HepG2 (cell line): Measurements from ENCODE around the gene CHST6. TPM values are rescaled to one million over a fixed set of nuclear protein-coding genes. Genes with fewer than 3 reads are reported as not detected.

Experiments used
- CCDC6 ChIP-seq: sonication (generic); formaldehyde crosslinking; IDR thresholded peaks from 2 replicates; pipeline ENCODE4 v1.8.1; 2022; ENCODE audit warnings: mild to moderate bottlenecking, missing genetic modification reagents, moderate library complexity
- DPF2 ChIP-seq: sonication (generic); formaldehyde crosslinking; IDR thresholded peaks from 2 replicates; pipeline ENCODE4 v1.4.0; 2020; ENCODE audit warnings: mild to moderate bottlenecking, low read depth, missing genetic modification reagents, borderline replicate concordance
- ELF1 ChIP-seq: sonication (generic); formaldehyde crosslinking; IDR thresholded peaks from 2 replicates; pipeline ENCODE4 v1.4.0; 2020; ENCODE audit warnings: missing genetic modification reagents
- FOXA1 ChIP-seq, 2 experiments: fragments of 450-650 bp in 1 of 2; sonication (generic) in 1 of 2; formaldehyde crosslinking in 1 of 2; IDR thresholded peaks; 2 replicates each; pipeline versions ENCODE4 v1.4.0 to v1.6.1; 2016 to 2020; ENCODE audit warnings: missing genetic modification reagents in 1 of 2
- GATA4 ChIP-seq: sonication (generic); IDR thresholded peaks from 2 replicates; pipeline ENCODE4 v1.6.1; 2016; ENCODE audit warnings: antibody characterized with exemption, low read depth, borderline replicate concordance
- GATAD1 ChIP-seq: IDR thresholded peaks from 2 replicates; pipeline ENCODE4 v1.6.1; 2016; ENCODE audit warnings: missing genetic modification reagents, missing compliant biosample characterization
- HNF4G ChIP-seq, 2 experiments: sonication (generic) in 1 of 2; formaldehyde crosslinking in 1 of 2; IDR thresholded peaks; 2 replicates each; pipeline versions ENCODE4 v1.4.0 to v1.6.1; 2011 to 2020; ENCODE audit warnings: borderline replicate concordance in 2 of 2, low read depth in 2 of 2, mild to moderate bottlenecking in 2 of 2, low read length in 1 of 2, missing genetic modification reagents in 1 of 2, moderate library complexity in 1 of 2
- LBX2 ChIP-seq: sonication (generic); formaldehyde crosslinking; IDR thresholded peaks from 2 replicates; pipeline ENCODE4 v1.5.0; 2020; ENCODE audit warnings: missing genetic modification reagents, mild to moderate bottlenecking, borderline replicate concordance
- NR2F2 ChIP-seq: IDR thresholded peaks from 2 replicates; pipeline ENCODE4 v1.6.1; 2012; ENCODE audit warnings: low read depth, inconsistent platforms, borderline replicate concordance
- RORA ChIP-seq: sonication (generic); formaldehyde crosslinking; IDR thresholded peaks from 2 replicates; pipeline ENCODE4 v1.5.0; 2020; ENCODE audit warnings: mild to moderate bottlenecking, missing genetic modification reagents, moderate library complexity
- SMARCE1 ChIP-seq: fragments of 450-650 bp; IDR thresholded peaks from 2 replicates; pipeline ENCODE4 v1.6.1; 2017; ENCODE audit warnings: borderline replicate concordance
- TEAD2 ChIP-seq: sonication (generic); formaldehyde crosslinking; IDR thresholded peaks from 2 replicates; pipeline ENCODE4 v1.9.0; 2021; ENCODE audit warnings: missing genetic modification reagents
- UBTF ChIP-seq: sonication (generic); formaldehyde crosslinking; IDR thresholded peaks from 2 replicates; pipeline ENCODE4 v1.4.0; 2020; ENCODE audit warnings: mild to moderate bottlenecking, missing genetic modification reagents
- XRCC5 ChIP-seq: fragments of 200-400 bp; formaldehyde crosslinking; optimal IDR thresholded peaks from 2 replicates; pipeline ENCODE3; 2017; ENCODE audit warnings: mild to moderate bottlenecking, low read length
- YY1 ChIP-seq: IDR thresholded peaks from 2 replicates; pipeline ENCODE4 v1.6.1; 2011; ENCODE audit warnings: low read length, low read depth, moderate library complexity, mild to moderate bottlenecking; ENCODE audit not compliant: insufficient read depth, insufficient replicate concordance
- ZBTB44 ChIP-seq: sonication (generic); formaldehyde crosslinking; IDR thresholded peaks from 2 replicates; pipeline ENCODE4 v1.4.0; 2020; ENCODE audit warnings: missing genetic modification reagents
- ZFP36 ChIP-seq: fragments of 150-350 bp; IDR thresholded peaks from 2 replicates; pipeline ENCODE4 v1.6.1; 2018; ENCODE audit warnings: borderline replicate concordance, low read length, low read depth; ENCODE audit not compliant: partially characterized antibody
- ZFP90 ChIP-seq: sonication (generic); formaldehyde crosslinking; IDR thresholded peaks from 2 replicates; pipeline ENCODE4 v1.8.0; 2022; ENCODE audit warnings: missing genetic modification reagents, mild to moderate bottlenecking, inconsistent platforms, borderline replicate concordance
- ZFYVE20 ChIP-seq: sonication (generic); formaldehyde crosslinking; IDR thresholded peaks from 2 replicates; pipeline ENCODE4 v1.8.0; 2023; ENCODE audit warnings: low read depth, mild to moderate bottlenecking, moderate library complexity, missing genetic modification reagents, borderline replicate concordance
- ZNF256 ChIP-seq: sonication (generic); formaldehyde crosslinking; conservative IDR thresholded peaks from 2 replicates; pipeline ENCODE4 v1.4.0; 2020; ENCODE audit warnings: missing genetic modification reagents
- ZNF607 ChIP-seq: sonication (generic); formaldehyde crosslinking; IDR thresholded peaks from 2 replicates; pipeline ENCODE4 v1.5.1; 2020; ENCODE audit warnings: missing genetic modification reagents, mild to moderate bottlenecking, borderline replicate concordance
- ZNF691 ChIP-seq: sonication (generic); formaldehyde crosslinking; IDR thresholded peaks from 2 replicates; pipeline ENCODE4 v1.4.0; 2020; ENCODE audit warnings: missing genetic modification reagents, low read depth, mild to moderate bottlenecking, borderline replicate concordance
- polyA plus RNA-seq, 8 experiments: library from polyadenylated mRNA; depleted of rRNA in 3 of 8; stranded (reverse) in 7 of 8; unstranded in 1 of 8; fragments of >200 nt; fragmentation: Illumina TruSeq in 4 of 8; extraction: Trizol in 4 of 8; gene quantifications; 2 replicates each; pipeline versions ENCODE4 v1.2.1 to v1.2.3, GENCODE V29; 2011 to 2016; ENCODE audit warnings: low read depth in 4 of 8, missing spikeins in 1 of 8, mixed read lengths in 1 of 8; ENCODE audit not compliant: insufficient read depth in 1 of 8
- total RNA-seq, 5 experiments: library from RNA; depleted of rRNA; stranded (reverse); fragments of >200 nt; fragmentation: Illumina TruSeq; extraction: Trizol; gene quantifications; 2 replicates each; pipeline ENCODE4 v1.2.3, GENCODE V29; 2016; ENCODE audit warnings: low read depth in 1 of 5

Gene CHST6
- total and polyA plus RNA-seq, 2 of the 13 experiments (the other 11 are each of a cell fraction or from before 2014, with no cell fraction given): 0.18 to 0.91 TPM

GRCh38 chr16:75464122-75464918 is 30.9 kb downstream of the CHST6 start, which contains the start of gene TMEM170A (continued):
- TF ChIP-seq UBTF (CRISPR knock-in tag) (peak; percentile 34), CCDC6 (CRISPR knock-in tag) (peak; percentile 90), ZBTB44 (CRISPR knock-in tag) (peak; percentile 62; the same call in 1 of the 2 replicates), ZNF256 (CRISPR knock-in tag) (no peak; the same call in 1 of the 2 replicates), RORA (CRISPR knock-in tag) (no peak), ZNF691 (CRISPR knock-in tag) (peak; percentile 42; the same call in 1 of the 2 replicates), DPF2 (no peak), SMARCE1 (no peak), GATA4 (0 out of 2 replicates have a peak, but pooled peaks have one; percentile 24), GATAD1 (CRISPR knock-in tag) (peak; percentile 88), FOXA1 (IDR thresholded peaks at IDR 0.05) (no peak), FOXA1 (CRISPR knock-in tag; IDR thresholded peaks at IDR 0.05) (peak; percentile 55; the same call in 1 of the 2 replicates), ZFP36 (no peak), LBX2 (CRISPR knock-in tag) (peak; percentile 14; the same call in 1 of the 2 replicates), ZFYVE20 (CRISPR knock-in tag) (no peak), ELF1 (CRISPR knock-in tag) (peak; percentile 81), NR2F2 (peak; percentile 0; the same call in 1 of the 2 replicates), YY1 (peak; percentile 81), ZNF607 (peak; percentile 87), ZFP90 (CRISPR knock-in tag) (peak; percentile 68), HNF4G (IDR thresholded peaks at IDR 0.05; ENCODE audit: borderline replicate concordance, low read depth, low read length) (no peak), HNF4G (CRISPR knock-in tag; IDR thresholded peaks at IDR 0.05; ENCODE audit: borderline replicate concordance, low read depth) (no peak), XRCC5 (peak; percentile 100), TEAD2 (CRISPR knock-in tag) (no peak)
